ENCODE data around the gene GTF2F2.

DNA sequence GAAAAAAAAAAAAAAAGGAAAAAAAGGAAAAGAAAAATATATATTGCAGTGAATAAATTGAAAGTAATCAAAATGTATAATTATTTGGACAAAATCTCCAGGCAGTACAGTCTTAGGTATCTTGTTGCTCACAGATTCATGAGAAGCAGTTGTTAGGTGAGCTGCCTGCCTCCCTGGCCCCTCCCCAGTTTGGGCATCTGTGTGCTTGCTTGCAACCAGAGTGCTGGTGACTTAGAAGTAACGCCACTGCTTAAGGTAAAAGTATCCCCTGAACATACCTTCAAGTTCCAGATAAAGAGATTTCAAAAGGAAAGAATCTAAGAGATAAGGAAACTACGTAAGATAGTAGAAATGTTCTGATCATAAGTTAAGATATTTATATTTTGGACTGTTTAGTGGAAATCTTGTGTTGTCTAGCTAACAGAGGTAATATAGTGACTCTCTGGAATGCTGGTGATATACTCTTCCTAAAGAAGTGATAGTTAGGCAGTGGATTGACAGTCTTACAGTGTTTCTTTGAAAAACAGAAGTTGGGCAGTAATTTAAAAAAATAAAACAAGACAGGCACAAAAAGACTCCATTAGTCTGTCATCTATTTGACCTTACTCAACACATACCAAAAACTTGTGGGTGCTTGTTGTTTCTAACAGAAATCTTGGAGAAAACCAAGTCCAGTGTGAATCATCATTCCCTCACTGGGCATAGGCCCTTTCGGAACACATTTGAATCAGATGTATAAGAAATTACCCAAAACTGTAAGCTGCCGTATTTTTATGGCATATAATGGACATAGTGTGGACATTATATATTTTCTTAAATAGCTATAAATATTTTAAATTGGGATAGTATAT is 118.9 kb downstream of the GTF2F2 start:
- no peak for TF ChIP-seq POLR2A (IDR thresholded peaks at IDR 0.05)
- TF ChIP-seq, protein P1, sequence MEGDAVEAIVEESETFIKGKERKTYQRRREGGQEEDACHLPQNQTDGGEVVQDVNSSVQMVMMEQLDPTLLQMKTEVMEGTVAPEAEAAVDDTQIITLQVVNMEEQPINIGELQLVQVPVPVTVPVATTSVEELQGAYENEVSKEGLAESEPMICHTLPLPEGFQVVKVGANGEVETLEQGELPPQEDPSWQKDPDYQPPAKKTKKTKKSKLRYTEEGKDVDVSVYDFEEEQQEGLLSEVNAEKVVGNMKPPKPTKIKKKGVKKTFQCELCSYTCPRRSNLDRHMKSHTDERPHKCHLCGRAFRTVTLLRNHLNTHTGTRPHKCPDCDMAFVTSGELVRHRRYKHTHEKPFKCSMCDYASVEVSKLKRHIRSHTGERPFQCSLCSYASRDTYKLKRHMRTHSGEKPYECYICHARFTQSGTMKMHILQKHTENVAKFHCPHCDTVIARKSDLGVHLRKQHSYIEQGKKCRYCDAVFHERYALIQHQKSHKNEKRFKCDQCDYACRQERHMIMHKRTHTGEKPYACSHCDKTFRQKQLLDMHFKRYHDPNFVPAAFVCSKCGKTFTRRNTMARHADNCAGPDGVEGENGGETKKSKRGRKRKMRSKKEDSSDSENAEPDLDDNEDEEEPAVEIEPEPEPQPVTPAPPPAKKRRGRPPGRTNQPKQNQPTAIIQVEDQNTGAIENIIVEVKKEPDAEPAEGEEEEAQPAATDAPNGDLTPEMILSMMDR (IDR thresholded peaks at IDR 0.05): no peak
